Skeletal muscle satellite cell (primary cell): ENCODE data around the gene TFB1M.
"Not testable (repeated sequence)": the region's sequence is repeated elsewhere in the genome, so short reads cannot be mapped to it uniquely, and the experiment has no call there.

Experiments used
- H3K27me3 ChIP-seq: 2 replicates; pipeline ENCODE4 v1.7.0; 2013; ENCODE audit warnings: low read length; ENCODE audit not compliant: control insufficient read depth, insufficient read depth
- H3K36me3 ChIP-seq: 2 replicates; pipeline ENCODE4 v1.7.0; 2013; ENCODE audit warnings: mild to moderate bottlenecking, control low read depth, low read length; ENCODE audit not compliant: insufficient read depth
- H3K4me1 ChIP-seq: 2 replicates; pipeline ENCODE4 v1.7.0; 2013; ENCODE audit warnings: low read length; ENCODE audit not compliant: control insufficient read depth, insufficient read depth
- H3K4me2 ChIP-seq: 2 replicates; pipeline ENCODE4 v1.7.0; 2013; ENCODE audit warnings: mild to moderate bottlenecking, low read length
- H3K4me3 ChIP-seq: 2 replicates; pipeline ENCODE4 v1.7.0; 2013; ENCODE audit warnings: low read length
- H3K9ac ChIP-seq: 2 replicates; pipeline ENCODE4 v1.7.0; 2013; ENCODE audit warnings: mild to moderate bottlenecking, low read depth, low read length, moderate library complexity
- H3K9me3 ChIP-seq: replicated peaks from 2 replicates; pipeline ENCODE4 v1.7.0; 2013; ENCODE audit warnings: mild to moderate bottlenecking, control low read depth, low read length

The TFB1M gene

DNA sequence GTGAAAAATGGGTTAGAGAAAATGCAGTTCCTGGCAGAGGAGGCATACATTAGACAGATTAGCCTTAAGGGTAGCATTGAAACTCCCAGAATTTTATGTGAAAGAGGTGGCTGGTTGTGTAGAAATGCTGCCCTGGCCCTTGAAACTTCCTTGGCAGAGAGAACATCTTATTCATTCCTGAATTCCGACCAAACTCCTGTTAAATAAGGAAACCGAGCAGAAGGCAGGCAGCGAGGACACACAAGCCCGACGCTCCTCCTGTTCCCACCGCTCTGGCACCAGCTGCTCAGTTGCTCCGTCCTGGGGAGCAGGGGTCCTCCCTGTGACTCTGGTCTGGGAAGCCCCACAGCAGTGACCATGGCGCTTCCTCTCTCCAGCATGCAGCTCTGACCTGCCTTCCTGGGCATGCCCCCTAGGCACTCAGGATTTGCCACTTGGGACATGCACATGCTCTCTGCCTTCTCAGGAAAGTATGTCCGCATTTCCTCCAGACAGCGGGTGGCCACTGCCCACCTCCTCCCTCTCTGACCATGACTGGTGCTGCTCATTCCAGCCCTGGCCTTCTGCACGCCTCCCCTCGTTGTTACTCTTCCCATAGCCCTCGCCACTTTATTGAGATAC lies 85.6 kb downstream of the TFB1M start:
- H3K36me3 ChIP-seq, result no peaks in the 10 kb centered on the region
- no peak overlapping the region for H3K9ac ChIP-seq

GRCh38 chr6:155227046-155227445 lies 87.2 kb downstream of the TFB1M start:
- Histone ChIP-seq H3K9me3 (no peaks in the 10 kb centered on the region), H3K27me3 (no peaks in the 10 kb centered on the region), H3K4me1 (peaks cover 16% of the 10 kb centered on the region), H3K9ac (no peak overlapping the region), H3K36me3 (no peaks in the 10 kb centered on the region), H3K4me2 (no peak overlapping the region), H3K4me3 (no peak overlapping the region)

More for the DNA sequence above, 85.6 kb downstream of the TFB1M start:
- H3K4me3 ChIP-seq, result no peak overlapping the region
- no peak overlapping the region for H3K4me2 ChIP-seq
- no peaks in the 10 kb centered on the region for H3K27me3 ChIP-seq
- no peaks in the 10 kb centered on the region for H3K9me3 ChIP-seq
- peaks cover 13% of the 10 kb centered on the region for H3K4me1 ChIP-seq

- Histone ChIP-seq H3K9ac (no peak overlapping the region), H3K4me3 (no peak overlapping the region), H3K4me2 (no peak overlapping the region), H3K9me3 (no peaks in the 10 kb centered on the region), H3K27me3 (no peaks in the 10 kb centered on the region), H3K36me3 (no peaks in the 10 kb centered on the region), H3K4me1 (peaks cover 25% of the 10 kb centered on the region)
Observed at GRCh38 chr6:155224618-155225017, 89.7 kb downstream of the TFB1M start.

DNA sequence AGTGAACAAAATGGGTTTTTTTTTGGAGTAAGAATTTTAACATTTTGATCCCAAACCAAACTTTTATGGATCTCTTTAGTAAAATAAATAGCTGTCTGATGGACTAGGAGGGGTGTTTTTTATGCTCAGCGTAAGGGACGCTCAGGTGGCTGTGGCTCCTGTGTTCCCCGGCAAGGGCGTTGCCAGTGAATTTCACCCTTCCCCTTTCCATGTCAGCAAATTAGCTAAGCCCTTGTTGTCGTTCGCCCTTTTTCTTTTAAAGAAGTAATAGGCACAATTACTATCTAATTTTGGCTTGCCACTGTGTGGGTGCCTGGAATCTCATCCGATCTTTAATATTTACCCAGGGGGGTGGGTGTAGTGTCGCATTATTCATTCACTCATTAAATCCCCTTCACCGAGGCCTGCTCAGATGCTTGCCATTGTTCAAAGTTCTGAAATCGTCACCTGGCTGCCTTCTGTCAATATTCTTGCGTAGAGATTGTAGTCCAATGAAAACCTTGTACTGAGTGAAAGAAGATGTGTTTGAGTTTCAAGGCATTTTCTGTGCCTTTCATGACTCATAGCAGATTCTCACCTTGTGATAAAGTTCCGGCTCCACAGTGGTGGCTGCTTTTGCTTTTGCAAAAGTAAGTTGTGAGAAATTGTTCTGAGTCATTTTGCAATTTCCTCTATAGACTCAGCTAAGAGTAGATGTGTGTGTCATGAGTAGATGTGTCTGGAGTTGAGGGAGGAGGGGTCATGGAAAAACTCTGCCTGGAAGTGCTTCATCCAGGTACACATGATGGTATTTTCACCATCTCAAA lies 90.4 kb downstream of the TFB1M start:
- peaks cover 30% of the 10 kb centered on the region for H3K4me1 ChIP-seq
- peak overlapping the region; percentile 37 for H3K4me2 ChIP-seq
- H3K4me3 ChIP-seq, result no peak overlapping the region
- H3K9me3 ChIP-seq, result no peaks in the 10 kb centered on the region
- no peak overlapping the region for H3K9ac ChIP-seq
- no peaks in the 10 kb centered on the region for H3K36me3 ChIP-seq
- H3K27me3 ChIP-seq, result no peaks in the 10 kb centered on the region

GRCh38 chr6:155222506-155222905 lies 91.8 kb downstream of the TFB1M start:
- Histone ChIP-seq H3K36me3 (no peaks in the 10 kb centered on the region), H3K27me3 (no peaks in the 10 kb centered on the region), H3K4me3 (no peak overlapping the region), H3K9ac (no peak overlapping the region), H3K4me1 (peaks cover 30% of the 10 kb centered on the region), H3K4me2 (no peak overlapping the region), H3K9me3 (no peaks in the 10 kb centered on the region)

DNA sequence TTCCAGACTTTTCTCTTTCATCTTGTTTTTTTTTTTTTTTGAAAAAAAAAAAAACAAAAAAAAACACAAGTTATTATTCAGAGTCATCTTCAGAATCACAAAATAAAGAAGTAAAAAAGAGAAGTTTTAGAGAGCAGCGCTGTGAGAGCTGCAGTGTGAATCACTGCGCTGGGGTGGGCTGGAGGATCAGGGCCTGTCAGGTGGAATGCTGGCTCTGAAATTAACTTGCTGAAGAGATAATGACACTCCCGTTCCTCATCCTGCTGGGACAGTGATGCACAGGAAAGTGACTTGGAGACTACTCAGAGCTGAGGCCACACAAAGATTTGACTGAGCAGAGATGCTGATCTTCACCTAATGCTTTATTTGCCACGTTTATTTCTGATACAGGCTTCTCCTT lies 93.2 kb downstream of the TFB1M start:
- Histone ChIP-seq H3K4me2 (no peak overlapping the region), H3K27me3 (no peaks in the 10 kb centered on the region), H3K36me3 (no peaks in the 10 kb centered on the region), H3K9ac (no peak overlapping the region), H3K4me3 (no peak overlapping the region), H3K4me1 (peaks cover 30% of the 10 kb centered on the region), H3K9me3 (no peaks in the 10 kb centered on the region)

- Histone ChIP-seq H3K4me3 (no peak overlapping the region), H3K4me1 (peaks cover 29% of the 10 kb centered on the region), H3K9ac (no peak overlapping the region), H3K36me3 (no peaks in the 10 kb centered on the region), H3K27me3 (no peaks in the 10 kb centered on the region), H3K4me2 (peak overlapping the region; percentile 6), H3K9me3 (no peaks in the 10 kb centered on the region)
Observed at GRCh38 chr6:155219858-155220301, 94.4 kb downstream of the TFB1M start.

- no peak overlapping the region for H3K9ac ChIP-seq
- H3K4me3 ChIP-seq, result no peak overlapping the region
- H3K4me1 ChIP-seq, result peaks cover 23% of the 10 kb centered on the region
- no peak overlapping the region for H3K4me2 ChIP-seq
- H3K36me3 ChIP-seq, result no peaks in the 10 kb centered on the region
- no peaks in the 10 kb centered on the region for H3K9me3 ChIP-seq
- H3K27me3 ChIP-seq, result no peaks in the 10 kb centered on the region
Observed at GRCh38 chr6:155219299-155219698, 95.0 kb downstream of the TFB1M start.

DNA sequence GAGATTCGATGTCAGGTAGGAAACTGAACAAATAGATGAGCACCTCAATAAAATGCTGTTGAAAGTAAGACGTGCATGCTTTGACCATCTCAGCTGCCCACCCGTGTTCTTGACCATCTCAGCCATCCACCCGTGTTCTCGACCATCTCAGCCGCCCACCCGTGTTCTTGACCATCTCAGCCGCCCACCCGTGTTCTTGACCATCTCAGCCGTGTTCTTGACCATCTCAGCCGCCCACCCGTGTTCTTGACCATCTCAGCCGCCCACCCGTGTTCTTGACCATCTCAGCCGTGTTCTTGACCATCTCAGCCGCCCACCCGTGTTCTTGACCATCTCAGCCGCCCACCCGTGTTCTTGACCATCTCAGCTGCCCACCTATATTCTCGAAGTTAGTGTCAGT lies 95.6 kb downstream of the TFB1M start:
- H3K4me1 ChIP-seq, result peaks cover 22% of the 10 kb centered on the region
- H3K9me3 ChIP-seq, H3K36me3 ChIP-seq, H3K4me2 ChIP-seq, H3K4me3 ChIP-seq, H3K27me3 ChIP-seq, H3K9ac ChIP-seq: not testable (repeated sequence)

DNA sequence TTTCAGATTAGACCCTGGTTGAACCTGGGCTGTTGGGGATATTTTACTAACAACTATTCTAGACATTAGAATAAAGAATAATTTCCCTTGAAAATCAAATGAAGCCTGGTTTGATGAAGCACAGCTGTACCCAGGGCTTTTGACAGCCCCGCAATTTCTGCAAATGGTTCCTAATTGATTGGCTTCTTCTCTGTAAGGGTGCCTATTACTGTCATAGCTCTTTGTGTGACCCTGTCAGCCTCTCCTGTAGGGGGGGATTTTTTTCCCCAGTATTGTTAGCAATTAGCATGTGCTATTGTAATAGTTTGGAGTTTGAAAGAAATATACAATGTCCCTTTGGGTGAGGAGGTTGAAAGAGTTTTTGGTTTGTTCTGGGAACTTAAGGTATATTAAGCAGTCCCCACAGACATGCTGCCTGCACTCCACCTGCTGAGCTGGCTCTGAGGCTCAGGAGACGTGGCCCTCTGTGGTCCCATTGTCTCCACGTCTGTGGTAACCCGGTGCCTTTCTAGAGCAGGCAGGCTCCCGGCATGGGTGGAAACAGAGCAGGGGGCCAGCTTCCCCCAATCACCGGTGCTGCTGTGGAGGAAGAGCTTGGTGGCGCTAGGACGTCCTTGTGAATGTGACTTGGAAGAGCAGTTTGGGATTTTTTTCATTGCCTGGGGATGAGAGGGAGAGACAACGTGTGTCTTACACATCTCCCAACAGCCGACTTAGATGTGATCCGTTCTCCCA lies 97.8 kb downstream of the TFB1M start:
- Histone ChIP-seq H3K9ac (no peak overlapping the region), H3K36me3 (peaks cover 4% of the 10 kb centered on the region), H3K4me2 (no peak overlapping the region), H3K27me3 (no peaks in the 10 kb centered on the region), H3K4me3 (no peak overlapping the region), H3K4me1 (peaks cover 33% of the 10 kb centered on the region), H3K9me3 (no peaks in the 10 kb centered on the region)

DNA sequence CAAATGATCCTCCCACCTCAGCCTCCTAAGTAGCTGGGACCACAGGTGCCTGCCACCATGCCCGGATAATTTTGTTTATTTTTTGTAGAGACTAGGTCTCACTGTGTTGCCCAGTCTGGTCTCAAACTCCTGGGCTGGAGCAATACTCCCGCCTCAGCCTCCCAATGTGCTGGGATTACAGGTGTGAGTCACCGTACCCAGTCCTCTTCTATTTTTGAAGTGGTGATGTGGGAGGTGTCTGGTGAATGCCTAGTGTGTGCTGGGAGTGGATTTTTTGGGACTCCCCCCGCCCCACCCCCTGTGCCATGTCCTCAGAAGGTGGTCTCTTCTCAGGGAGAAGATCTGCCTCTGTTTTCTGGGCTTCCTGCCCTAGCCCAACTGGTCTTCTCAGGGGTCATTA lies 98.4 kb downstream of the TFB1M start:
- H3K4me2 ChIP-seq, result no peak overlapping the region
- H3K9ac ChIP-seq, result no peak overlapping the region
- no peak overlapping the region for H3K4me3 ChIP-seq
- peaks cover 33% of the 10 kb centered on the region for H3K4me1 ChIP-seq
- H3K9me3 ChIP-seq, result no peaks in the 10 kb centered on the region
- no peaks in the 10 kb centered on the region for H3K27me3 ChIP-seq
- peaks cover 4% of the 10 kb centered on the region for H3K36me3 ChIP-seq
